GM19463 (cell line): Measurements from ENCODE around the gene PRKG1.
"Not testable (repeated sequence)": the region's sequence is repeated elsewhere in the genome, so short reads cannot be mapped to it uniquely, and the experiment has no call there.

ENCODE experiments used
- ATAC-seq: cut with Tn5 transposase; IDR thresholded peaks from one replicate; pipeline ENCODE4 v1.9.1; 2021; ENCODE audit warnings: mild to moderate bottlenecking, moderate library complexity; ENCODE audit not compliant: unreplicated experiment

Gene PRKG1

GRCh38 chr10:51257511-51258248, 183.4 kb downstream of the PRKG1 start:
- ATAC-seq: no peak

DNA sequence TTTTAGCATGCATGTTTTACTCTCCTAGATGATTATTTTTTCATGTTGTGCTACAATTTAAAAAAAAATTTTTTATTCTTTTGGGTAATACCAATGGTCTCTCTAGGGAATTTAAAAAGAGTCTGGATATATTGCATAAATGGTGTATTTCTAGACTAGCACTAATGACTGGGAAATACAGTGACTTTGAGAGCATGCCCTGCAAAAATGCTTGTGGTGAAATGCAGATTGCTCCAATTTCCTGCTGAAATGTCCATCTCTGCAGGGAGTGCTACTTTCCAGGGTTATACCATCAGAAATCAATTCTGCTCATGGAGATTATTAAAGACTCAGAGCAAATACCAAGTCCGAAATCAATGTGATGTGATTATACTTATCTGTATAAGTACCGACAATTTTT, 186.1 kb downstream of the PRKG1 start:
- ATAC-seq: no peak

DNA sequence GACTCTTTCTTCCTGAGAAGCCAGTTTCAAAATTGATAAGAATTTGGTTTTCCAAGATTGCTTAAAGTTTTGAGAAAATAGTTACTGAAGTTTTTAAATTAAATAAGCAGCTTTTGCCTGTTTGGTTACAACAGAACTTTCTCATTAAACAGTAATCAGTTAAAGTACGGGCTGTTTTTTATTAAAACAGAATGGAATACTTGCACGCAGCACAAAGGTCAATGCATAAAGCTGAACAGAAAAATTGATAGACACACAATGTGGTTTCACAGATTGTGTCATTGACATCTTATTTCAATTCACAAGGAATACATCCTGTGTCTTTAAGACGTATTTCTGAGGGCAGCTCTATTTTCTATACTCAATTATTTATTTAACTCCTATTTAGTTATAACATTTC, 192.2 kb downstream of the PRKG1 start:
- ATAC-seq: no peak

DNA sequence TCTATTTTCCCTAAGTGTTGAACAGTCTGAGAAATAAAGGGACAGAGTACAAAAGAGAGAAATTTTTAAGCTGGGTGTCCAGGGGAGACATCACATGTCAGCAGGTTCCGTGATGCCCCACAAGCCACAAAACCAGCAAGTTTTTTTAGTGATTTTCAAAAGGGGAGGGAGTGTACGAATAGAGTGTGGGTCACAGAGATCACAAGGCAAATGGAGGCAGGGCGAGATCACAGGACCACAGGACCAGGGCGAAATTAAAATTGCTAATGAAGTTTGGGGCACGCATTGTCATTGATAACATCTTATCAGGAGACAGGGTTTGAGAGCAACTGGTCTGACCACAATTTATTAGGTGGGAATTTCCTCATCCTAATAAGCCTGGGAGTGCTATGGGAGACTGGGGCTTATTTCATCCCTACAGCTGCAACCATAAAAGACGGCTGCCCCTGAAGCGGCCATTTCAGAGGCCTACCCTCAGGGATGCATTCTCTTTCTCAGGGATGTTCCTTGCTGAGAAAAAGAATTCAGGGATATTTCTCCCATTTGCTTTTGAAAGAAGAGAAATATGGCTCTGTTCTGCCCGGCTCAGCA, 193.8 kb downstream of the PRKG1 start:
- not testable (repeated sequence) for ATAC-seq

- ATAC-seq: peak; percentile 68
These were observed 195.5 kb downstream of the PRKG1 start for GRCh38 chr10:51269821-51270220.

- ATAC-seq: no peak
These were observed 196.7 kb downstream of the PRKG1 start for GRCh38 chr10:51270936-51271530.

GRCh38 chr10:51272099-51272498, 197.8 kb downstream of the PRKG1 start:
- not testable (repeated sequence) for ATAC-seq

DNA sequence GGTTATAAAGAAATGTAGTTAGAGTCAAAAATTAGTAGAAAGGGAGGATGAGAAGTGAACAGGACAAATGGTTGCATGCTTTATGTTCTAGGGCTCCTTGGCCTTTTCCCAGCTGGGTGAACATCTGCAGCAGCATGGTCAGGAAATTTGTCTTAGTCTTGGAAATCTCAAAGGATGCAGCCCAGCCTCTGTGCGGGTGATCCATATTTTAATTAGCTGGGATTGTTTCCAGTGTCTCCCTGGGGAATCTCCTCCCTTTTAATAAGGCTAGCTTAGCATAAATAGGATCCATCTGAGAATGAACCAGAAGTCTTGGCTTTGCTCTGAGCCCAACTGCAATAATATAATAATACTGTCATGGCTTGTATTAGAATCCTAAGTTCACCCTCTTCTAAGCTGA, 198.3 kb downstream of the PRKG1 start:
- no peak for ATAC-seq

DNA sequence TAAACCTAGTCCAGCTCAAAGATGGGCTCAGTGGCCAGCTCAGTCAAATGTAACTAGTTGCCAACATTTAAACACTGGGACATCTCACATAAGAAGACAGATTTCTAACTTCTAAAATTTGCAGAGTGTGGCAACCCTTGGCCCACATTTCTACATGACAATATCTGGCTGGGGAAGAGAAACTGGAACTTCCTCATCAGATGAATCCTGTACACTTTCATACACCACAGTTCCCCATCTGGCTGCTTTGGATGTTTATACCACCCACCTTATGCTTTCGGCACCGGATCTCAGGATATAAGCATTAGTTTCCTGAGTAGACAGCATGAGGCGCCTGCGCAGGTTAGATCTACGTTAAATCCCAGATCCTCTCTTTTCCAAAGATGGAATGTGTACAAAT, 199.3 kb downstream of the PRKG1 start:
- ATAC-seq: no peak

DNA sequence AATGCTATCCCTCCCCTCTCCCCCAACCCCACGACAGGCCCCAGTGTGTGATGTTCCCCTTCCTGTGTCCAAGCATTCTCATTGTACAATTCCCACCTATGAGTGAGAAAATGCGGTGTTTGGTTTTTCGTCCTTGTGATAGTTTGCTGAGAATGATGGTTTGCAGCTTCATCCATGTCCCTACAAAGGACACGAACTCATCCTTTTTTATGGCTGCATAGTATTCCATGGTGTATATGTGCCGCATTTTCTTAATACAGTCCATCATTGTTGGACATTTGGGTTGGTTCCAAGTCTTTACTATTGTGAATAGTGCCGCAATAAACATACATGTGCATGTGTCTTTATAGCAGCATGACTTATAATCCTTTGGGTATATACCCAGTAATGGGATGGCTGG, 201.8 kb downstream of the PRKG1 start:
- ATAC-seq: not testable (repeated sequence)

GRCh38 chr10:51281387-51281786, 207.1 kb downstream of the PRKG1 start:
- not testable (repeated sequence) for ATAC-seq

DNA sequence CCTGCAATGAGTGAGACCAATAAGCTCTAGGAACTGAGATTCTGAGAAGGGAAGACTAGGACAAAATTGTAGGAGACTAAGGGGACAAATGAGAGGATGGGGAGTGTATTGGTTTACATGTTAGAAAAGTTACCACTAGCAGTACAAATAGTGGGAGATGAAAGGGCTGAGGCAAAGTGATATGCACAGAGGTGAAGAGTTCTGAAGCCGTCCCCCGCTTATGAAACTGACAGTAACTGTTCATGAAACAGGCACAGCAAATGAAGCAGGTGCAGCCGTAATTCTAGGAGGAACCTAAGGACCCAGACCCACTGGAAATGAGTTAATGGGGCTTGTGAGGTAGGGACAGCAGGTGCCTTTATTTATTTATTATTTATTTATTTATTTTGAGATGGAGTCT, 211.3 kb downstream of the PRKG1 start:
- no peak for ATAC-seq

DNA sequence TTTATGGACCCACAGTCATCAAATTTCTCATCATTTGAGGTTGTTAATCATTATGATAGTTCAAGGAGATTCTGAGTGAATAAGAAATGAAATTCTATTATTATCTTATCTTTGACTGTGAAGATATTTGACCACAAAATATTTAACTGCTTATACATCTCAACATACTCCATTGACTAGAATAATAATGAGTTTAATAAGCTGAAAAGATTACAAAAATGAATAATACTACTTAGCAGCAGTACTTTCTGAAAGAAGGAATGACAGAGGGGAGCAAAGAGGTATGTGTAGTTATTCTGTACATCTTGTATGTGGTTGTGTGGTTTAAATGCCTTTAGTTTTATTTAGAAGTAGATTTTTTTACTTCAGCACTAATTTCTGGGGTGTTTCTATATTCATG, 214.2 kb downstream of the PRKG1 start:
- ATAC-seq: no peak

DNA sequence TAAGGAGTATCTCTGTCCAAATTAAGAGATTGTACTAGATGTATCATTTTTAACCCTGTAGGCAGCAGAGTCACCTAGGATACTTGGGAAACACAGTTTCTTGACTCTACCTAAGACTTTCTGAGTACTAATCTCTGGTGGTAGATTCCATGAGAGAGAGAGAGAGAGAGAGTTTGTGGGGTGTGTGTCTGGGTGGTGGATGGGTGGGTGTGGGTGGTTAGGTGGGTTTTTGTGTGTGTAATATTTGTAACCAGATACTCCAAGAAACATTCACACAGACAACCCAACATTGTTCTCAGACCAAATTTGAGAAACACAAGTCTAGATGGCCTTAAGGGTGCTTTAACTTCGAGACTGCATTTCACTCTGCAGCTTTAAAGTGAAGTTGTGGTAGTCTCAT, 215.2 kb downstream of the PRKG1 start:
- ATAC-seq: no peak

DNA sequence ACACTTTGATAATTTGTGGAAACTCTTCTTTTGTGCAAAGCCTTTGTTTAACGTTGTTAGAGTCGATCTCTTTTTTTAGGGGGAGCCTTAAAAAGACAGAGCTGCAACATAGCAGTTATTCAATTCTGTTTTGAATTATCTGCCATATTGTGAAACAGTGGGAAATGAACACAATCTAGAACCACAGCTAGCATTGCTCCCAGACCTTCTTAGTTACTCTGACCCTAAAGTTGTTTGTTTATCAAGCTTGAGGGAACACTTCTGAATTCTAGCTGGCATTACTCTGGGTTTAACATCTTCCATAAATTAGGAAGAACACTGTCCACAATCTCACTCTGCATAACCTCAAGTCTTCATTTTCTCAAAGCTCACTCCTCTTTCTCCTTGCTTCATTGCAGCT, 217.7 kb downstream of the PRKG1 start:
- ATAC-seq: no peak

DNA sequence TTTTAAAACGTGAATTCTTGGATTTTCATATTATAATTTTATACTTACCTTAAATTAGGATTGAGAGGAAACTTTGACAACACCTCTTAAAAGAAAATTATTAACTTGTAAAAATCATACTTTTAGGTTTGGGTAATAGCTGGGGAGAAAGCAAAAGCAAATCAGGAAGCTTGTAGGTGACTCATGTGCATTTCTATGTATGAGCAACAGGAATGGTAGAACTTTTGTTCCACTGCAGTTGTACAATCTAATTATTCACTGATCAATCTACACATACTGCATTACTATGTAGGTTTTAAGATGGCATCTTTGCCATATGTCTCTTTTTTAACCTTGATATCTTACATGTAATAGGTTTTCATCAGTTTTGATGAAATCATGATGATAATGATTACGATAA, 223.2 kb downstream of the PRKG1 start:
- ATAC-seq: no peak

- no peak for ATAC-seq
These were observed 226.5 kb downstream of the PRKG1 start for GRCh38 chr10:51300617-51301304.

GRCh38 chr10:51301644-51302043, 227.4 kb downstream of the PRKG1 start:
- no peak for ATAC-seq

GRCh38 chr10:51302316-51302715, 228.0 kb downstream of the PRKG1 start:
- no peak for ATAC-seq

DNA sequence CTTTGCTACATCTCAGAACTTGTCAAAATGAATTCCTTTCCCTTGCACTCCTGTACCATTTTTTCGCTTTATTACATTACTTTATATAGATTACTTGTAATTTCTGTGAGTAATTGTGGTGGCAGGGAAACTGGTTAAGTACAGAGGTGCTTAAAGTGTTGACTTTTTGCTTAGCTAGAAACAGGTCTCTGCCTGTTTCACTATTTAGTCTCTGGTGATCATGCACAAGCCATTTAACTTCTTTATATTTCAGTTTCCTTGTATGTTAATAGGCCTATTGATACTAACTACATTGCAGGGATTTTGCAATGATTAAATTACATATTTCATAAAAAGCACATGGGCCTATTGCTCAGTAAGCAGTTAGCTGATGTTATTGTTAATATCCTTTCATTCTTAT, 233.8 kb downstream of the PRKG1 start:
- no peak for ATAC-seq

GRCh38 chr10:51311228-51311627, 236.9 kb downstream of the PRKG1 start:
- ATAC-seq: no peak

DNA sequence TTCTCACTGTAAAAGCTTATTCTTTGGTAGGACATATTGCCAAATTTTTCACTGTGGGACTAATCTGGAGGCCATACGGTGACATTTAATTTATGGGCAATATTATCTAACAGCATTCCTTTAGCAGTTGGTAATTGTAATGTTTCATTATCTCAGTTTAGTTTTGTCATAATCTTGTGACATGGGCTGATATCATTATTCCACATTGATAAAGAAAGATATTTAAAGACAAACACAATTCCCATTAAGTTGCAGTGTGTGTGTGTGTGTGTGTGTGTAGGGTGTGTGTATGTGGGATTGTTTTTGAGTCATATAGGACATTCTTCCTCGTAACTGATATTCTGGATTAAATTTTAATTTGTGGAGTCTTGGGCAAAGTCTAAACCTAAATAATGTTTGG, 238.5 kb downstream of the PRKG1 start:
- no peak for ATAC-seq
